Measurements from ENCODE around the gene TASOR2.

Gene TASOR2

GRCh38 chr10:5684971-5685763, 529 bp downstream of the TASOR2 start:
- Mint-ChIP-seq H3K27ac (peak overlapping the region; percentile 97), H3K36me3 (peaks cover 3% of the 10 kb centered on the region), H3K4me3 (peak overlapping the region; percentile 97), H3K27me3 (no peaks in the 10 kb centered on the region), H3K4me1 (peaks cover 21% of the 10 kb centered on the region), H3K9me3 (no peaks in the 10 kb centered on the region)
- DNase-seq (ENCODE audit: low spot score in 2 of 2), result peak; percentile 52 to 62
- ATAC-seq (ENCODE audit: low read depth), result peak; percentile 71

- H3K27ac Mint-ChIP-seq, result peak overlapping the region; percentile 97
- no peaks in the 10 kb centered on the region for H3K9me3 Mint-ChIP-seq
- peak overlapping the region; percentile 97 for H3K4me3 Mint-ChIP-seq
- DNase-seq (ENCODE audit: low spot score in 2 of 2) (no peak), ATAC-seq (ENCODE audit: low read depth) (no peak)
- peaks cover 3% of the 10 kb centered on the region for H3K36me3 Mint-ChIP-seq
- H3K4me1 Mint-ChIP-seq, result peaks cover 23% of the 10 kb centered on the region
- H3K27me3 Mint-ChIP-seq, result no peaks in the 10 kb centered on the region
These were observed 1.2 kb downstream of the TASOR2 start for GRCh38 chr10:5685764-5686240.

DNA sequence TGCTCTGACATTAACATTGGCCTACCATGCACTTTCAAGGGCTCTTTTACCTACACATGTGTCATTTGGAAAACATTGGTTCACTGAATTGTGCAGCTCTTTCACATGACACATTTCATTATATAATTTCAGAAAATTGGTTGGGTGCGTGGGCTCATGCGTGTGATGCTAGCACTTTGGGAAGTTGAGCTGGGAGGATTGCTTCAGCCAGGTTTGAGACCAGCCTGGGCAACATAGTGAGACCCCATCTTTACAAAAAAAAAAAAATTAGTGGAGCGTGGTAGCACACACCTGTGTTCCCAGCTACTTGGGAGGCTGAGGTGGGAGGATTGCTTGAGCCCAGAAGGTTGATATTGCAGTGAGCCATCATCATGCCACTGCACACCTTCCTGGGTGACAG, 3.9 kb downstream of the TASOR2 start:
- ATAC-seq (ENCODE audit: low read depth), result no peak
- Mint-ChIP-seq H3K4me1 (peaks cover 31% of the 10 kb centered on the region), H3K4me3 (no peak overlapping the region), H3K27me3 (no peaks in the 10 kb centered on the region), H3K9me3 (no peaks in the 10 kb centered on the region), H3K27ac (peak overlapping the region; percentile 53), H3K36me3 (peaks cover 3% of the 10 kb centered on the region)
- DNase-seq (ENCODE audit: low spot score in 2 of 2), result no peak

DNA sequence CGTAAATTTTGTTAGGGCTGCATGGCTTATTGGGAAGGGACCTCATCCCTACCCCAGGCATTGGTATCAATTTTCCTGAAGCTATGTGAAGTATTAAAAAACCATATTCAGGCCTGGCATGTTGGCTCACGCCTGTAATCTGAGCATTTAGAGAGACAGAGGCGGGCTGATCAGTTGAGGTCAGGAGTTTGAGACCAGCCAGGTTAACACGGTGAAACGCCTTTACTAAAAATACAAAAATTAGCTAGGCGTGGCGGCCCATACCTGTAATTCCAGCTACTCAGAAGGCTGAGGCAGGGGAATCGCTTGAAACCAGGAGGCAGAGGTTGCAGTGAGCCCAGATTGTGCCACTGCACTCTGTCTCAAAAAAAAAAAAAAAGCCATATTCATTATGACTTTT, 7.1 kb downstream of the TASOR2 start:
- Mint-ChIP-seq H3K4me3 (no peak overlapping the region), H3K27ac (no peak overlapping the region), H3K36me3 (peaks cover 4% of the 10 kb centered on the region), H3K9me3 (no peaks in the 10 kb centered on the region), H3K27me3 (no peaks in the 10 kb centered on the region), H3K4me1 (peaks cover 31% of the 10 kb centered on the region)
- no peak for ATAC-seq (ENCODE audit: low read depth)
- no peak for DNase-seq (ENCODE audit: low spot score in 2 of 2)

DNA sequence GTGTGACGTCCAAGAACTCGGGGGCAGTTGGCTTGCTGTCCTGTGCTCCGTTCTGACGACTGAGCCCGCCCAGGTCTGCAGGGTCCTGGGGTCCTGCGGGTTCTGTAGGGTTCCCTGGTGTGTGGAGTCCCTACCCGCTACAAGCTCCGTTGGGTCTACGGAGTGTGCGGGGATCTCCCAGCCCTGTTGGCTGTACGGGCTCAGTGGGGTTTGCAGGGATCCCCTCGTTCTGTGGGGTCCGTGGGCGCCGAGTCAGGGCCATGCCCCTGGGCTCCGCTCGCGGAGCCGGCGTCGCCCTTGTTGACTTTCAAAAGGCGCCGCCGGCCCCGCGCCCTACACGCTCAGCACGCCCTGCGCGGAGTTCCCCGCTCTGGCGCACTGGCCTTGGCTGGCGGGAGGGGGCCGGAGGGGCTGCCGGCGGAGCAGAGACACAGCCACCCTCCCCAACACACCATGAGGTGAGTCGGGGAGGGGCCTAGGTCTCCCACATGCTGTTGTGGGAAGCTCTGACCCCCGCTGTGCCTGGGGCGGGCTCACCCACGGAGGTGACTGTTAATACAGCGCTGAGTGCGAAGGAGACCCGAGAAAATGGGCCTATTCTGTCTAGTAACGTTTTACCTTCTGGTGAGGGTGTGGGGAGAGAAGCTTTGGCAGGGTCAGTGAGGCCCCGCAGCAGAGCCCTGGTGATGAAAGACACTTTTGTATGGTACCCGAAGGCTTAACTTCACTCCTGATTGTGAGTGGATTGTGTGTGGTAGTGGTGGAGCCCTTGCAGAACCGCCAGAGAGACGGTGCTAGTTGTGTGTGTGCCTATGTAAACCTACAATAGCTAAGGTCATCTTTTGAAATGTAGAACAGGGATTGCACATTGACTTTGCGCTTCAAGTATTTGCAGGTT, 8.1 kb downstream of the TASOR2 start:
- Mint-ChIP-seq H3K9me3 (no peaks in the 10 kb centered on the region), H3K4me3 (peak overlapping the region; percentile 76), H3K27ac (peak overlapping the region; percentile 91), H3K27me3 (no peaks in the 10 kb centered on the region), H3K4me1 (peaks cover 36% of the 10 kb centered on the region), H3K36me3 (peaks cover 4% of the 10 kb centered on the region)
- DNase-seq (ENCODE audit: low spot score in 2 of 2), result peak; percentile 70 to 73
- peak; percentile 95 for ATAC-seq (ENCODE audit: low read depth)

DNA sequence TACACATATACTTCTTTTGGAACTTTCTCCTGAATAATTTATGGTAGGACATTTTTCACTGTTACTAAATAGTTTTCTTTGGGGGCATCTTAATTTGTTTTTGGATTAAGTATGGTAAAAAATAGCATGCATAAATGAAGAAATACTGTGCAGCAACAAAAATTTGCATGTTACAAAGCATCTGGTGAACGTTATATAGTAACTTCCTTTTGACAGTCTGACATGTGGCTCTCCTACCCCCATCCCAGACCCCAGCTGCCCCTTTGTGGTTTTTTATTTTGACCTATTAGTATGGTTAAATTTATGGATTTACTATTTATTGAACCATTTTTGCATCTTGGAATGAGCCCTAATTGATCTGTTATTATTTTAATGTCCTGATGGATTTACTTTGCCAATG, 9.9 kb downstream of the TASOR2 start:
- no peaks in the 10 kb centered on the region for H3K9me3 Mint-ChIP-seq
- no peak overlapping the region for H3K4me3 Mint-ChIP-seq
- H3K36me3 Mint-ChIP-seq, result peaks cover 4% of the 10 kb centered on the region
- DNase-seq (ENCODE audit: low spot score in 2 of 2), result no peak
- peaks cover 35% of the 10 kb centered on the region for H3K4me1 Mint-ChIP-seq
- H3K27me3 Mint-ChIP-seq, result no peaks in the 10 kb centered on the region
- no peak overlapping the region for H3K27ac Mint-ChIP-seq
- no peak for ATAC-seq (ENCODE audit: low read depth)

DNA sequence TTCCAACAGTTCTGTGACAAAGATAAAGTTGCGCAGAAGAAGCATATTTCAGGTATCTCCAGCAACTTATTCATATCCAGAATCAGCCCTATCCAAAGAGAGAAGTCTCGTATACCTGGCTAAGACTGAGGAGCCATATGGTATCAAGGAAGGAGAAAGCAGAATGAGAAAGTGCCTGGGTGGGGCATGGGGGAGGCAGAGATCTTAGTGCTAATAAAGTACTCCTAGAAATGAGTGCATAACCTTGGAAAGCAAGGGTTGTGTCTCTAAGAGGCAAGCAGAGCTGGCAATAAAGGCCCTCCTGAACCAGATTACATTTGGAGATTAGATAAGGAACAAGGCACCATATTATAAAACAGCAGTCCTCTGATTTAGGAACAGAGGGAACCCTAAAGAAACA, 12.7 kb downstream of the TASOR2 start:
- Mint-ChIP-seq H3K9me3 (no peaks in the 10 kb centered on the region), H3K4me1 (peaks cover 30% of the 10 kb centered on the region), H3K36me3 (peaks cover 4% of the 10 kb centered on the region), H3K27me3 (no peaks in the 10 kb centered on the region), H3K27ac (no peak overlapping the region), H3K4me3 (no peak overlapping the region)
- ATAC-seq (ENCODE audit: low read depth), result no peak
- DNase-seq (ENCODE audit: low spot score in 2 of 2), result no peak

DNA sequence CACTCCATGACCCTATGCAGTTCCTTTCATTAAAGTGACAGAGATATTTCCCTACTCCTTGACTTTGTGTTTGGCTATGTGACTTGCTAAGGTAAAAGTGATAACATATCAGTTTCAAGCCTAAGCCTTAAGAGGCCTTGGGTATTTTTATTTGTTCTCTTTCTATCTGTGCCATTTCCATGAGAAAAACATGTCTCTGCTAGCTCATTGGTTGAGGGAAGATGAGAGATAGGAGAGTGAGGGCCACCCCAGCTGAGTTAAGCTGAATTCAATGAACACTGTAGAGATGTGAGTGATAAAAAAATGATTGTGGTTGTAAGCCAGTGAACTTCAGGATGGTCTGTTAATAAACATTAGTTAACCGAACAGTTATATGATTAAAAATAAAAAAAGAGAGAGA, 13.4 kb downstream of the TASOR2 start:
- DNase-seq (ENCODE audit: low spot score in 2 of 2) (no peak), ATAC-seq (ENCODE audit: low read depth) (no peak)
- peaks cover 27% of the 10 kb centered on the region for H3K4me1 Mint-ChIP-seq
- no peaks in the 10 kb centered on the region for H3K27me3 Mint-ChIP-seq
- no peaks in the 10 kb centered on the region for H3K9me3 Mint-ChIP-seq
- peaks cover 4% of the 10 kb centered on the region for H3K36me3 Mint-ChIP-seq
- no peak overlapping the region for H3K4me3 Mint-ChIP-seq
- no peak overlapping the region for H3K27ac Mint-ChIP-seq

GRCh38 chr10:5708356-5708755, 23.7 kb downstream of the TASOR2 start:
- peak overlapping the region; percentile 58 for H3K27ac Mint-ChIP-seq
- ATAC-seq (ENCODE audit: low read depth), result no peak
- DNase-seq (ENCODE audit: low spot score in 2 of 2), result no peak
- H3K4me3 Mint-ChIP-seq, result no peak overlapping the region
- H3K27me3 Mint-ChIP-seq, result no peaks in the 10 kb centered on the region
- peaks cover 10% of the 10 kb centered on the region for H3K36me3 Mint-ChIP-seq
- no peaks in the 10 kb centered on the region for H3K9me3 Mint-ChIP-seq
- H3K4me1 Mint-ChIP-seq, result peaks cover 36% of the 10 kb centered on the region

GRCh38 chr10:5709865-5710264, 25.2 kb downstream of the TASOR2 start:
- peaks cover 13% of the 10 kb centered on the region for H3K36me3 Mint-ChIP-seq
- peak overlapping the region; percentile 8 for H3K4me3 Mint-ChIP-seq
- H3K27ac Mint-ChIP-seq, result peak overlapping the region; percentile 58
- H3K27me3 Mint-ChIP-seq, result no peaks in the 10 kb centered on the region
- peaks cover 37% of the 10 kb centered on the region for H3K4me1 Mint-ChIP-seq
- H3K9me3 Mint-ChIP-seq, result no peaks in the 10 kb centered on the region
- DNase-seq (ENCODE audit: low spot score in 2 of 2), result no peak
- ATAC-seq (ENCODE audit: low read depth), result no peak

DNA sequence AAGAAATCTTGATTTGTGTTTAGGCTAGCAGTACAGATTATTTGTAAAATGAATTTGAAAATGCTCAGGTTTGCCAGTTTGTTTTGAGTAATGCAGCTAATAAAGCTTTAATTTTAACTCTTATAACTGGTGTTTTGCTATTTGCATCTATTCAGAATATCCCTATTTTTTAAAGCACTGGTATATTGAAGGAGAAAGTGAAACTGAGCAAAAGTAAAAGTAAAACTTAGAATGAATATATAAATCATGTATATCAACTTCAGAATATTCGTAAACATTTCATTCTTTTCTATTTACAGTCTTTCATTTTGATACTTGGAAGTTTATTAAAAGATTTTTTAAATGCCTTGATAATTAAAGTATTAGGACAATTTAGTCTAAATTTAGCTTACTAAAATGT, 26.2 kb downstream of the TASOR2 start:
- peak overlapping the region; percentile 28 for H3K27ac Mint-ChIP-seq
- no peak for DNase-seq (ENCODE audit: low spot score in 2 of 2)
- no peaks in the 10 kb centered on the region for H3K27me3 Mint-ChIP-seq
- peak overlapping the region; percentile 39 for H3K4me3 Mint-ChIP-seq
- H3K36me3 Mint-ChIP-seq, result peaks cover 14% of the 10 kb centered on the region
- peak; percentile 58 for ATAC-seq (ENCODE audit: low read depth)
- no peaks in the 10 kb centered on the region for H3K9me3 Mint-ChIP-seq
- H3K4me1 Mint-ChIP-seq, result peaks cover 40% of the 10 kb centered on the region

GRCh38 chr10:5711642-5712041, 27.0 kb downstream of the TASOR2 start:
- ATAC-seq (ENCODE audit: low read depth) (no peak), DNase-seq (ENCODE audit: low spot score in 2 of 2) (no peak)
- Mint-ChIP-seq H3K27ac (peak overlapping the region; percentile 28), H3K9me3 (no peaks in the 10 kb centered on the region), H3K4me1 (peaks cover 40% of the 10 kb centered on the region), H3K36me3 (peaks cover 14% of the 10 kb centered on the region), H3K4me3 (peak overlapping the region; percentile 70), H3K27me3 (no peaks in the 10 kb centered on the region)

- no peak overlapping the region for H3K4me3 Mint-ChIP-seq
- peaks cover 8% of the 10 kb centered on the region for H3K4me1 Mint-ChIP-seq
- DNase-seq (ENCODE audit: low spot score in 2 of 2), result no peak
- no peaks in the 10 kb centered on the region for H3K27me3 Mint-ChIP-seq
- H3K27ac Mint-ChIP-seq, result no peak overlapping the region
- peaks cover 13% of the 10 kb centered on the region for H3K36me3 Mint-ChIP-seq
- ATAC-seq (ENCODE audit: low read depth), result no peak
- H3K9me3 Mint-ChIP-seq, result no peaks in the 10 kb centered on the region
These were observed 34.9 kb downstream of the TASOR2 start for GRCh38 chr10:5719546-5719945.

DNA sequence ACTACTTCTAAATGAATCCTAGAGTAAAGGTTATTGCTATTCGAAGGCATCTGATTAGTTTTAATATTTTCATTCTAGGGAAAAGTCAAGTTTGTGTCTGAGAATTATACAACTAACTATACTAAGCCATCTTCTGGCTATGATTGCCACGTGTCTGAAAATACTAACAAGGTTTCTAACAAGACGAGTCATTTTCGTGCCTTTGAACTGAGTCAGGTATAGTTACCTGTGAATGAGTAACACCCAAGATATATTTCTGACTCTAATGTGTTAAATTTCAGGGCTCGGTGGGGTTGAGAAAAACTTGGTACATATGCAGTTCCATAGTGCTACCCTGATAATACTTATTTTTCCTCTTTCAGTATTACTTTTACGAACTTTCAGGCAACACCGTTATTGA, 35.5 kb downstream of the TASOR2 start:
- Mint-ChIP-seq H3K27me3 (no peaks in the 10 kb centered on the region), H3K9me3 (no peaks in the 10 kb centered on the region), H3K4me3 (no peak overlapping the region), H3K36me3 (peaks cover 13% of the 10 kb centered on the region), H3K4me1 (peaks cover 4% of the 10 kb centered on the region), H3K27ac (no peak overlapping the region)
- DNase-seq (ENCODE audit: low spot score in 2 of 2) (no peak), ATAC-seq (ENCODE audit: low read depth) (no peak)

All from memory B cell (primary cell).